ENCODE data around the gene CNGA2.

CNGA2 gene

GRCh38 chrX:151753313-151754046 lies 18.9 kb downstream of the CNGA2 start:
- no peak for DNase-seq (ENCODE audit: low read depth)

DNA sequence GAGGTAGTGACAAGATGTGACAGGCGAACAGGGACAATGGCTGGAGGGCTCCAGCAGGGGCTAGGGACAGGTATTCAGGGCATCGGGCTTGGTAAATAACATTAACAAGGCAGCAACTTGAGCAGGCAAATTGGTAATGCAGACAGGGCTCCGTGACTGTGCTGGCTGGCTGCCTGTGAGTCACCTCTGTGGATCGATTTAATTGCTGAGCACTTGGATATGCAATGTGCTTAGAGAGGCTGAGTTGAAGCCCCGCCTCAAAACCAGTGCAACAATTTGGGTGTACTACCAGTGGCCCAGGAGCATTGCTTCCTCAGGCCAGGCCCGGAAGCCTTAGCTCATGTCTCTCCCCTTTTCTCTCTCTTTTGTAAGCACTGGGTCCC lies 19.5 kb downstream of the CNGA2 start:
- DNase-seq (ENCODE audit: low read depth), result no peak

DNA sequence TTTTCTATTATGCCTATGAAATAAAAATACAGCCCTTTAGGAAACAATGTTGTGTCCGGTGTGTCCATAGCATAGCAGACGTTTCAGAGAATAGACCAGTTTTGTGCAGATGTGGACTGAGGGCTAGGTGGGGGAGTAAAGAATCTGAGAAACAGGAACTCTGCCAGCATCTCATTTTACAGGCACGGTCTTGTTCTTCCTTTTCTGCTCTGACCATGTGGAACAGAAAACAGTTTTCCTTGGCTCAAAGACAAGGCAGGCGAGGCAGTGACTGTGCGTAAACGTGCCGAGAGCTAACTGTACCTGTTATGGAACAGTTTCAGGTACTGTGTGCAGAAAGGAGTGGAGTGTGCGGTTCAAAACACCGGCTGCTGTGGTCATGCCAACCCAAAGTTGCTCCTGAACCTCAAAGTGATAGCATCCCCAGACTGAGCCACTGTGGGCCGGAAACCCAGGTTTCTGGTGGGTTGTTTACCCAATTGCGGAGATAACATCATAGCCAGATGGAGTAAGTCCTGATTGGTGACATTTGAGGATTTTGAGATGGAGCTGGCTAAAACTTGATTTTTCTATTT lies 20.2 kb downstream of the CNGA2 start:
- DNase-seq (ENCODE audit: low read depth), result no peak

DNA sequence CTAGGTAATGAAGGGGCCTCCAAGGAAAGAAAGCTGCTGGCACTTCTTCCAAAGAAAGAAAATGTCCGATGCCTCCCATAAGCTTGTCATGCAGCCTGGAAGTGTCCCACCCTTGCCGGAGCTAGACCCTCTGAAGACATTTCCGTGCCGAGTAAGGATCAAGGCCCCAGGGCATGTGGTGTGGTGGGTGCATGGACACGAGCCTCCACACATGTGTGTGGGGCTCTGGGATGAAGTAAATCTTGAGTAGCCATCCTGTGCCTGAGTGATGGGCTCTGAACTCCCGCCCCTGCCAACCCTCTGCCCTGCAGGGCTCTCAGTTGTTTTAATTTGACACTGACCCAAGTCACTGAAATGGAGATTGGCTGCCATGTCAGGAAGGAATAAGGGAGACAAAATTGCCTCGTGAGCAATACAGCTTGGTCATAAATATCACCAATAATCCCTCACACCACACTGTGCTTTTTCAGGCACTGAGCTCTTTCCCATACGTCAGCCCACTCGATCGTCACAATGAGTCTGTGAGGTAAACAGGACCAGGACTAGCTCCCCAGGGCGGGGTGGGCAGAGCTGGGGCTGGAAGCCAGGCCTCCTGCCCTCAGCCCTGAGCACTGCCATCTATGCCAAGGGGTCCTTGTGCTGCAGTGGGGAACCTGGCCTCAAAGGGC lies 24.6 kb downstream of the CNGA2 start:
- DNase-seq (ENCODE audit: low read depth), result no peak

DNA sequence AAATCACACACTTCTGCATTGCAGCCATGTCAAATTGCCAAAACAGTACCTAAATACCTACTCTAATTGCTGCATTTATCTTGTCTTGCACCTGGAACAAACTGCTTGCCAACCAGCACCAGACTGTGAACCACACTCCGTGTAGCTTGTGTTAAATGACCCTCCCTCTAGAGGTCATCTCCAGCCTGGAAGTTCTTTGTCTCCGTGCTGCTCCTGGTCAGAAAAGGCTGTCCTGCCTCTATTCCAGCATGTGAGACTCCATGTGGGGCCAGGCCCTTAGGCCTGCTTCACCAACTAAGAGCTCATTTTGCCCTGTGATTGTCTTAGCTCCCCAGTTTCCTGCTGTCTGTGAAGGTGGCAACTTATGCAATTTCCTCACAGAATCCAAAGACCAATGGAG lies 28.3 kb downstream of the CNGA2 start:
- no peak for DNase-seq (ENCODE audit: low read depth)

DNA sequence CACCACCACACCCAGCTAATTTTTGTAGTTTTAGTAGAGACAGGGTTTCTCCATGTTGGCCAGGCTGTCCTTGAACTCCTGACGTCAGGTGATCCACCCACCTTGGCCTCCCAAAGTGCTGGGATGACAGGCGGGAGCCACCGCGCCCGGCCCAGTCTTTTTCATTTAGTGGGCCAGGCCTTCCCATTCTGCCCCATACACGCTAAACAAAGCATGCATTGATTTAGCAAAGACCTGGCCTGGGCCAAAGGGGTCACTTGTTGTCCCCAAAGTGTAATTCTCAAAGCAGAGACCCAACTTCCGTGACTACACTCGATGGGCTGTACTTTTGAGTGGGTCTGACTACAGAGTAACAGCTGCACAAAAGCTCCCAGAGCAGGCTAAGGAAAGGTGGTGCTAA lies 29.2 kb downstream of the CNGA2 start:
- no peak for DNase-seq (ENCODE audit: low read depth)

- DNase-seq (ENCODE audit: low read depth), result no peak
These were observed 30.5 kb downstream of the CNGA2 start for GRCh38 chrX:151765026-151765425.

GRCh38 chrX:151771726-151772125 lies 37.2 kb downstream of the CNGA2 start:
- DNase-seq (ENCODE audit: low read depth), result no peak

DNA sequence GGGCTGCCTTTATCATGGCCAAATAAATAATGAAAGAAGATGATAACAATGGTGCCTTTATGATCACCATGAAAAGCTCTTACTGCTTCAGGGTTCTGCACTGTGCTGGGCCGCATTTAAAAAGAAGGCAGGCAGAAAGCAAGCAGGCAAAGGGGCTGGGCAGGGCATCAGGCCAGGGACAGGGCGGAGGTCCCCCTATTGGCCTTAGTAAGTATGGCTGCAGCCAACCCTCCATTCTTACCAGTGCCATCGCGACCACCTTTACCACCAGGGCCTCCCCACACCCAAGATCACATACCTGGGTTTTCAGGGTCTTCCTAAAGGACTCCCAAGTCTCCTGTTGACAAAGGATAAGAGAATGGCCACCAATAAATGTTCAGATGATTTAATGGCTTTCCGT lies 38.9 kb downstream of the CNGA2 start:
- DNase-seq (ENCODE audit: low read depth), result no peak

DNA sequence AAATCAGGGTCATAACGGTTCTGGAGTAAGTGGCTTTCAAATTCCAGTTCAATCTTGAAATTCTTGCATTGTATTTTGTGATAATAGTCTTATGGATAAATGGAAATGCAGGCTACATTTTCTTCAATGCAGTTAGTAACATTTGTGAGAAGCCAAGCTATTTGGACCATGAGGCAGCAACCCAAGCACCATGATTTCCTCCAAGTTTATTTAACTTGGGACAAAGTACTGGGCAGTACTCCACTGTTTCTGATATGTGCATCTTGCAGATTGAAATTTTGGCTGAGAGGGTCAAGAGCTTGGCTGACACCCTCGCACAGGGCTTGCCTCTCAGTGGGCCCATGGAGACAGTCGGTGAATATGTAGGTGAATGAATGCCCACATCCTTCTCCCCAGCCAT lies 39.9 kb downstream of the CNGA2 start:
- no peak for DNase-seq (ENCODE audit: low read depth)

DNA sequence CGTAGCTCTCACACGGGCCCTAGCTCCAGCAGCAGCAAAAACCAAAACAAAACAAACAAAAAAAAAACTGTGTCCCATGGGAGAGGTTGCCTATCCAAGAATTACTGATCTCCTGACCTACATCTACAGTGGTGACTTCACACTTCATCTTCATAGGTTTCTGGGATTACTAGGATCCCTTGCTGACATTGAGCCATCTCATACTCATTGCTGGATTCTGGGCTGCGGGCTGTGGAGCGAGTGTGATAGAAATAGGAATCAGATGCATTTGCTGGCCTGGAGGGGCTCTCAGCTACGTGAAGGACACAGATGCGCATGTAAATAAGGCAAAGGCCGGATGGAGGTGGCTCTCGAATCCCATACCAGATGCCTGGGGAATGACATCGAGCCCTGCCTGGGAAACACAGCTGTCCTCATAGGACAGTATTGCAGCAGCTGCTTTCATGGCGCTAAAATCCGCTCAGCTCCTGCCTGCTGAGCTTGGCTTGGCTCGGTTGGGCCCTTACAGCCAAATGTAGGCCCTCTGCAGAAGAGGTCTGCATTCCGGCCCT lies 41.7 kb downstream of the CNGA2 start:
- no peak for DNase-seq (ENCODE audit: low read depth)

DNA sequence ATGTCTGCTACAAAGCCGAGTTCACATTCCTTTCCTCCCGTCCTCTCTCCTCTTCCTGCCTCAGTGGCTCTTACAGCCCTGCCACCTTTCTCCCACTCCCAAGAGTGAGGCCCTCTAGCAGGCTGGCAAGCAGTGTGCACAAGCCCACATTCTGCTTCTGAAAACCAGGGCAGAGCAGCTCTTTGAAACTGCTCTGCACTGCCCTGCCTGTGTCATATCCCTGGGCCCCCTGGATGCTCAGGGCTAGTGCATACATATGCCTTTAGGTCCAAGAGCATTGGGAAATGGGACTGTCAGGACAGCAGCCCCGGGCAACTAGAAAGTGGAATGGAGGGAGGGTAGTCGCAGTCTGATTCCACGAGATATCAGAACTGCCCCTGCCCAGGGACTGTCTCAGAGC lies 42.4 kb downstream of the CNGA2 start:
- DNase-seq (ENCODE audit: low read depth), result no peak

- DNase-seq (ENCODE audit: low read depth), result no peak
These were observed 44.7 kb downstream of the CNGA2 start for GRCh38 chrX:151779258-151779657.

GRCh38 chrX:151780621-151781020 lies 46.1 kb downstream of the CNGA2 start:
- DNase-seq (ENCODE audit: low read depth), result no peak

DNA sequence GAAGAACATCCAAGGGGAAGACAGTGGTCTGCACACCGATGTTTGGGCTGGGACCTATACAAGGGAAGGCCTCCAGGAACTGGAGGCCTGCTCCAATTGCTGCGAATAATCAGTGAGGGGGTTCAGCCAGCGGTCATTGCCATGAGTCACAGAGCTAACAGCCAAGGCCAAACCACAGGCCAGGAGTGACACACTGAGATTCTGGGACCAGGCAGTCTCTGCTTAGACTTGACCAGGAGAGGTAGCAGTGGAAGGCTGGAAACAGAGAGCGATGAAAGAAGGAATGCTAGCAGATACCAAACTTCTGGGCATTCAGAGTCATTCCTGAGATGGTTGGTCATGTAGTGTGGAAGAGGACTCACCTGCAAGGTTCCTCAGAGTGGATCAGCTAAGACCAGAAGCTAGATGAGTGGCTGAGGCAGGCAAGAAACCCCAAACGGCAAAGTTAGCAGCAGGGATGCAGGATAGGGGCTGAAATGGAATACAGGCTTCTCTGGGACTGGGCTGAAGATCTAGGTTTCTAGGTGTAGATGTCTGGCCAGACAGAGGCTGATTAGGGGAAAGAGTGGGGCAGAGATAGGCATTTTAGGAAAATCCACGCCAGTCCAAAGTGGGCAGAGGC lies 54.7 kb downstream of the CNGA2 start:
- no peak for DNase-seq (ENCODE audit: low read depth)

DNA sequence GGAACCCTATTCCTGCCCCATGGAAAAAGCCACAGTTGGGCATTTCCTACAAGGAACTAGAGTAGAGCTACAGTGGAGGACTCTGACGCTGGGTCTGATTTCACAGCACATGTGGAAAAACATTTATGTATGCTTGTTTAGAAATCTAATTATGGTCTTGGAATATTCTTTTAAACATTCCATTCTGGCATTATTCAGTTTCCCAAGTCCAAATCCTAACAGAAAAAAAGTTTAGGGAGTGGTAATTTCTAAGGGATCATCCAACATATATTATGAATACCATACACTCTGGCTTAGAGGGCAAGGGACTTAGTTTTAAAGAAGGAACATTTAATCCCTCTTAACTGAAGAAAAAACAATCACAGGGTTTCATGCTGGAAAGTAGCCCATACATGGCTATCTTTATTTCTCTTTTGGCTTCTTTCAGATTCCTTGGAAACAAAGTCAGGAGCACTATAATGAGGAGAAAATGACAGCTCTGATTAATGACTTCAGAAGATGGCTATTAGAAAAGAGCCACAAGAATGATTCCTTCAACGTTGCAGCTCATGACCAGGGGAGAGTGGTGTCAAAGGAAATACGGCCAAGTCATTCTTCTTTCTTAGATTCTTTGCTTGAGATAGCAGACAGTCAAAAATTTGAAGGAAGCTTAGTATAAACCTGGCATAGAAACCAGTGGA lies 56.1 kb downstream of the CNGA2 start:
- DNase-seq (ENCODE audit: low read depth), result no peak

DNA sequence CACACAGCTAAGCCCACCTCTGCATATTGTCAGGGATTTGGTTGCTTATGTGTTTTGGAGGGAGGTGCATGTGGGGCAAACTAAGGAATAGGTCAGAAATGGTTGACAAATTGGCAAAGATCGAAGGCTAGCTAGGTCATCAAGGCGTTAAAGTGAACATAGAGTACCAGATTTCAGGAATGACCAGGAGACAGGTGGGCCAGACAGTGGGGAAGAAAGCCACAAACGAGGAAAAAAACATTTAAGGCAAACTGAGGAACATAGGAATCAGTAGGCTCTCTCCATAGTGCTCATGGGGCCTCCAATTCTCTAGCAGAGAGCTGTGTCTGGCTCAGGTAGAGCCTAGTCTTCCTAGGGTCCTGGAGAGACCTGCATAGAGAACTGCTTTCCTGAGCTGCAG lies 57.4 kb downstream of the CNGA2 start:
- no peak for DNase-seq (ENCODE audit: low read depth)

GRCh38 chrX:151792505-151792904 lies 58.0 kb downstream of the CNGA2 start:
- no peak for DNase-seq (ENCODE audit: low read depth)

- DNase-seq (ENCODE audit: low read depth), result no peak
These were observed 59.3 kb downstream of the CNGA2 start for GRCh38 chrX:151793886-151794285.
